ENCODE data around the gene PPP3CB.

DNA sequence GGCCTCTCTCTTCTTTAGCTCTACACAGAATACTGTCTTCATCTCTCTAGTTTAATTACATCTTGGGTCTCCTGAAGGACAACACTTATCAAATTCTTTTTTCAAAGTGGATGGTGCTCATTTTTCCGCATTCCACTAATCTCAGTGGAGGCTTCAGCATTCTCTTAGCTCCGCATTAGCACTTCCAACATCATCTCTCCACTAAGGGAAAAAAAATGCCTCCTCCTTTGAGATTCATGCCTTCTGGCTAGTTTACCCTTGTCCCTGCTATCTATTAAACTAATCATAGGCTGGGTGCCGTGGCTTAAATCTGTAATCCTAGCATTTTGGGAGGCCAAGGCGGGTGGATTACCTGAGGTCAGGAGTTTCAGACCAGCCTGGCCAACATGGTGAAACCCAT is 9.2 kb downstream of the PPP3CB start:
- no peak for TF ChIP-seq CTCF (IDR thresholded peaks at IDR 0.05)
- no peak for TF ChIP-seq POLR2A (IDR thresholded peaks at IDR 0.05)
- TF ChIP-seq POLR2AphosphoS5 (IDR thresholded peaks at IDR 0.05), result no peak

All from prostate gland (tissue), 2 donors.